ENCODE measurements around the gene BLOC1S5.

DNA sequence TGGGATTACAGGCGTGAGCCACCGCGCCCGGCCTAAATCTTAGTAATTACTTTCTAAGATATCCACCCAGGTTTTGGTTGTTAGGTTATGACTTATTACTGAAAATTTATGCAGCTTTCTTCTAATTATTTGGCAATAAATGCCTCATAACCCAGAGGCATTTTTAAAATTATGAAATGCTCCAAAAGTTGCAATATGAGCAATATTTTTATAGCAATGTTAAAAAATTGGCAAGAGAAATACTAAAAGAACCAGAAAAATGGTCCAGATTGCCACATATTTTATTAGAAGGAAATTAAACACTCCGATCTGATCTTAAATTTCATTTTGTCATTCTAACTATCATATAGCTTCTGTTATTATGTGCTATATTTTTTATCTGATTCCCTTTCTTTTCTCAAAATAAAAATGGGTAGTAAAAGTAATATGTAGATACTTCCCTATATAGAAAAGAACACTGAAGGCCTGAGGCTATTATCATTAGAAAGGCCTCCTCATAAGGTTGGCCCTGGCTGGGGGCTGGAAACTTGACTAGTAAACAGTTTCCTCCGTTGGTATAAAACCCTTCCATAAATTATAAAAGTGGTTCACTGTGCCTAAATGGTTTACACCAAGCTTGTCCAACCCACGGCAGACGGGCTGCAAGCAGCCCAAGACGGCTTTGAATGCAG, 22.1 kb downstream of the BLOC1S5 start:
- TF ChIP-seq, protein P1, sequence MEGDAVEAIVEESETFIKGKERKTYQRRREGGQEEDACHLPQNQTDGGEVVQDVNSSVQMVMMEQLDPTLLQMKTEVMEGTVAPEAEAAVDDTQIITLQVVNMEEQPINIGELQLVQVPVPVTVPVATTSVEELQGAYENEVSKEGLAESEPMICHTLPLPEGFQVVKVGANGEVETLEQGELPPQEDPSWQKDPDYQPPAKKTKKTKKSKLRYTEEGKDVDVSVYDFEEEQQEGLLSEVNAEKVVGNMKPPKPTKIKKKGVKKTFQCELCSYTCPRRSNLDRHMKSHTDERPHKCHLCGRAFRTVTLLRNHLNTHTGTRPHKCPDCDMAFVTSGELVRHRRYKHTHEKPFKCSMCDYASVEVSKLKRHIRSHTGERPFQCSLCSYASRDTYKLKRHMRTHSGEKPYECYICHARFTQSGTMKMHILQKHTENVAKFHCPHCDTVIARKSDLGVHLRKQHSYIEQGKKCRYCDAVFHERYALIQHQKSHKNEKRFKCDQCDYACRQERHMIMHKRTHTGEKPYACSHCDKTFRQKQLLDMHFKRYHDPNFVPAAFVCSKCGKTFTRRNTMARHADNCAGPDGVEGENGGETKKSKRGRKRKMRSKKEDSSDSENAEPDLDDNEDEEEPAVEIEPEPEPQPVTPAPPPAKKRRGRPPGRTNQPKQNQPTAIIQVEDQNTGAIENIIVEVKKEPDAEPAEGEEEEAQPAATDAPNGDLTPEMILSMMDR (IDR thresholded peaks at IDR 0.05): no peak
- no peak for TF ChIP-seq POLR2A (IDR thresholded peaks at IDR 0.05)

All from adrenal gland (tissue), 5 donors.